SK-N-SH (cell line): Measurements from ENCODE around the gene EVA1A. TPM values are rescaled to one million over a fixed set of nuclear protein-coding genes. Genes with fewer than 3 reads are reported as not detected.
A peak's percentile ranks its signal among the peaks of the same experiment; 100 is the strongest.

Source experiments
- CTCF ChIA-PET: fragments of 300-600, 350-600 bp; formaldehyde crosslinking; extraction: SDS; loops from one replicate; lab custom pipeline; 2021; lab: Yijun Ruan, JAX
- POLR2A ChIA-PET: fragments of 350-600 bp; sonication (Branson Sonifier 250); formaldehyde crosslinking; extraction: SDS; loops from one replicate; lab custom pipeline; 2020; ENCODE audit warnings: antibody characterized with exemption, inconsistent platforms; lab: Yijun Ruan, JAX
- DNase-seq: peaks from one replicate; pipeline ENCODE4 v3.0.0; 2012
- H2AFZ ChIP-seq: fragments of 200-600 bp; sonication (generic); 2 replicates; pipeline ENCODE4 v1.8.1; 2016; ENCODE audit warnings: antibody characterized with exemption, mild to moderate bottlenecking, low read depth
- H3F3A ChIP-seq: fragments of 200-600 bp; sonication (generic); replicated peaks from 2 replicates; pipeline ENCODE3; 2016; ENCODE audit warnings: antibody characterized with exemption, mild to moderate bottlenecking; ENCODE audit not compliant: insufficient read depth
- H3K27ac ChIP-seq, 2 experiments: fragments of 200-500 bp in 1 of 2; fragments of 200-600 bp in 1 of 2; sonication (Bioruptor generic) in 1 of 2; sonication (generic), shearing (Covaris generic) in 1 of 2; 2 replicates each; pipeline versions ENCODE4 v1.5.1 to v1.6.1; 2014 to 2016; ENCODE audit warnings: low read depth in 2 of 2, inconsistent platforms in 1 of 2, low read length in 1 of 2, mild to moderate bottlenecking in 1 of 2, mixed read lengths in 1 of 2
- H3K27me3 ChIP-seq: fragments of 200-600 bp; sonication (generic), shearing (Covaris generic); 2 replicates; pipeline ENCODE4 v1.6.1; 2016; ENCODE audit warnings: mixed run types; ENCODE audit not compliant: insufficient read depth
- H3K36me3 ChIP-seq, 2 experiments: fragments of 200-500 bp in 1 of 2; fragments of 200-600 bp in 1 of 2; sonication (Bioruptor generic) in 1 of 2; sonication (generic) in 1 of 2; replicated peaks in 1 of 2; 2 replicates each; pipeline versions ENCODE3 to v1.5.1; 2014 to 2016; ENCODE audit warnings: low read length in 1 of 2, mild to moderate bottlenecking in 1 of 2; ENCODE audit not compliant: insufficient read depth in 2 of 2, control insufficient read depth in 1 of 2
- H3K4me1 ChIP-seq, 2 experiments: fragments of 200-500 bp in 1 of 2; fragments of 200-600 bp in 1 of 2; sonication (Bioruptor generic) in 1 of 2; sonication (generic), shearing (Covaris generic) in 1 of 2; 2 replicates each; pipeline versions ENCODE4 v1.5.1 to v1.6.1; 2014 to 2016; ENCODE audit warnings: low read depth in 1 of 2, low read length in 1 of 2, mixed run types in 1 of 2; ENCODE audit not compliant: insufficient read depth in 2 of 2, control insufficient read depth in 1 of 2
- H3K4me2 ChIP-seq: fragments of 200-600 bp; sonication (generic), shearing (Covaris generic); 2 replicates; pipeline ENCODE4 v1.6.1; 2017; ENCODE audit warnings: mixed run types
- H3K4me3 ChIP-seq, 2 experiments: fragments of 200-500 bp in 1 of 2; fragments of 200-600 bp in 1 of 2; sonication (Bioruptor generic) in 1 of 2; sonication (generic), shearing (Covaris generic) in 1 of 2; 2 replicates each; pipeline versions ENCODE4 v1.5.1 to v1.8.1; 2014 to 2016; ENCODE audit warnings: low read depth in 2 of 2, inconsistent platforms in 1 of 2, low read length in 1 of 2, mild to moderate bottlenecking in 1 of 2, mixed read lengths in 1 of 2, moderate library complexity in 1 of 2
- H3K79me2 ChIP-seq: fragments of 200-600 bp; sonication (generic); 2 replicates; pipeline ENCODE4 v1.8.1; 2017; ENCODE audit warnings: mild to moderate bottlenecking; ENCODE audit not compliant: insufficient read depth
- H3K9ac ChIP-seq: fragments of 200-600 bp; sonication (generic); 2 replicates; pipeline ENCODE4 v1.6.1; 2017; ENCODE audit warnings: mixed run types
- H3K9me2 ChIP-seq: fragments of 200-600 bp; sonication (generic); 2 replicates; pipeline ENCODE4 v1.6.1; 2017; ENCODE audit warnings: mixed run types
- H3K9me3 ChIP-seq: fragments of 200-600 bp; sonication (generic); 2 replicates; pipeline ENCODE4 v1.6.1; 2017; ENCODE audit warnings: mixed run types, mild to moderate bottlenecking, moderate library complexity
- H4K20me1 ChIP-seq: fragments of 200-600 bp; sonication (generic); 2 replicates; pipeline ENCODE4 v1.6.1; 2017; ENCODE audit warnings: mild to moderate bottlenecking, mixed run types; ENCODE audit not compliant: insufficient read depth
- ELF1 ChIP-seq: IDR thresholded peaks from 2 replicates; pipeline ENCODE4 v1.4.0; 2012
- FOSL2 ChIP-seq: IDR thresholded peaks from 2 replicates; pipeline ENCODE4 v1.4.0; 2012; ENCODE audit warnings: low read depth, mild to moderate bottlenecking, moderate library complexity, borderline replicate concordance
- FOXJ3 ChIP-seq: sonication (generic); formaldehyde crosslinking; IDR thresholded peaks from 2 replicates; pipeline ENCODE4 v1.5.1; 2020; ENCODE audit warnings: mild to moderate bottlenecking, missing genetic modification reagents
- GATA2 ChIP-seq: sonication (generic); formaldehyde crosslinking; IDR thresholded peaks from 2 replicates; pipeline ENCODE4 v1.5.0; 2020; ENCODE audit warnings: mild to moderate bottlenecking, missing genetic modification reagents
- MEF2A ChIP-seq: IDR thresholded peaks from 2 replicates; pipeline ENCODE4 v1.4.0; 2012; ENCODE audit warnings: low read depth, borderline replicate concordance
- MXI1 ChIP-seq: IDR thresholded peaks from 2 replicates; pipeline ENCODE4 v1.6.1; 2012; ENCODE audit warnings: mild to moderate bottlenecking, low read depth, low read length, improper control_type of control experiment
- NFIC ChIP-seq: IDR thresholded peaks from 2 replicates; pipeline ENCODE4 v1.4.0; 2012; ENCODE audit warnings: borderline replicate concordance
- RAD21 ChIP-seq: IDR thresholded peaks from 2 replicates; pipeline ENCODE4 v1.6.1; 2012; ENCODE audit warnings: mild to moderate bottlenecking, low read length
- SIN3A ChIP-seq: IDR thresholded peaks from 2 replicates; pipeline ENCODE4 v1.6.1; 2012; ENCODE audit warnings: low read depth, mild to moderate bottlenecking, low read length, moderate library complexity, borderline replicate concordance
- YY1 ChIP-seq: IDR thresholded peaks from 2 replicates; pipeline ENCODE4 v1.4.0; 2012; ENCODE audit warnings: low read depth, mild to moderate bottlenecking
- ZBTB33 ChIP-seq: IDR thresholded peaks from 2 replicates; pipeline ENCODE4 v1.4.0; 2012; ENCODE audit warnings: low read depth, borderline replicate concordance
- WGBS: methylation state at CpG from one replicate; pipeline ENCODE4 v1.1.6; 2017; ENCODE audit warnings: low lambda C conversion rate; 5-methylcytosine and 5-hydroxymethylcytosine counted together
- polyA plus RNA-seq, 3 experiments: library from polyadenylated mRNA; depleted of rRNA; stranded (reverse); fragments of >200 nt; gene quantifications; 2 replicates each; pipeline ENCODE4 v1.2.3, GENCODE V29; 2012
- TF ChIP-seq, protein P1 (sequence below): IDR thresholded peaks from 2 replicates; pipeline ENCODE4 v1.4.0; 2012; ENCODE audit warnings: low read depth
- TF ChIP-seq, protein P2 (sequence below): fragments of 150-350 bp; IDR thresholded peaks from 2 replicates; pipeline ENCODE4 v1.6.1; 2016; ENCODE audit warnings: mild to moderate bottlenecking, low read depth, low read length

EVA1A gene
- polyA plus RNA-seq, 1 of the 3 experiments (the other 2 are of a cell fraction) = 93.0 TPM

- Histone ChIP-seq H3K9me3 (no peaks in the 10 kb centered on the region), H4K20me1 (peaks cover 28% of the 10 kb centered on the region; the same call in 1 of the 2 replicates), H3K79me2 (peaks cover 50% of the 10 kb centered on the region), H2AFZ (no peak overlapping the region), H3K9ac (no peak overlapping the region), H3K9me2 (no peaks in the 10 kb centered on the region), H3K36me3 (peaks cover 45 to 71% of the 10 kb centered on the region in 2 experiments), H3K4me3 (no peak overlapping the region), H3K4me2 (no peak overlapping the region), H3K27ac (no peak overlapping the region), H3K4me1 (peaks cover 6 to 16% of the 10 kb centered on the region in 2 experiments; a peak in 2 of 4 replicates), H3F3A (peaks cover 14% of the 10 kb centered on the region), H3K27me3 (no peaks in the 10 kb centered on the region)
- TF ChIP-seq SIN3A (no peak), GATA2 (CRISPR knock-in tag) (peak; percentile 64; the same call in 1 of the 2 replicates)
- DNase-seq = no peak
- WGBS = 45% methylated on average over 4 of the region's 4 CpGs
- ChIA-PET POLR2A (no interaction called here), CTCF (interaction anchor here (0.8 to 2.6 kb wide), 12 partner anchors 10 to 427 kb away, joined by 3 to 12 read pairs (median 4); partner anchors contain the start of genes EVA1A and TACR1)
Observed at GRCh38 chr2:75491129-75491753, 69.5 kb downstream of the EVA1A start.

GRCh38 chr2:75489721-75490120, 71.0 kb downstream of the EVA1A start:
- Histone ChIP-seq H3K27me3 (no peaks in the 10 kb centered on the region), H3K4me1 (peaks cover 0 to 16% of the 10 kb centered on the region in 2 experiments; a peak in 2 of 4 replicates), H3K36me3 (peaks cover 36 to 58% of the 10 kb centered on the region in 2 experiments), H3K9me2 (no peaks in the 10 kb centered on the region), H3K9ac (no peak overlapping the region), H3K79me2 (peaks cover 35% of the 10 kb centered on the region), H3F3A (peaks cover 23% of the 10 kb centered on the region), H3K27ac (no peak overlapping the region), H4K20me1 (peaks cover 19% of the 10 kb centered on the region; the same call in 1 of the 2 replicates), H2AFZ (no peak overlapping the region), H3K4me3 (no peak overlapping the region), H3K4me2 (no peak overlapping the region), H3K9me3 (no peaks in the 10 kb centered on the region)
- CTCF ChIA-PET = interaction anchor here (2.6 kb wide), 1 partner anchor 24 kb away, joined by 12 read pairs; no protein-coding TSS in a partner anchor
- no peak for DNase-seq
- 91% methylated on average over 2 of the region's 2 CpGs for WGBS
- POLR2A ChIA-PET = no interaction called here
- TF ChIP-seq MXI1 (no peak), SIN3A (no peak), FOXJ3 (CRISPR knock-in tag) (no peak), FOSL2 (no peak), ELF1 (no peak), RAD21 (no peak), MEF2A (no peak), YY1 (no peak), NFIC (no peak)
- TF ChIP-seq, protein P1, sequence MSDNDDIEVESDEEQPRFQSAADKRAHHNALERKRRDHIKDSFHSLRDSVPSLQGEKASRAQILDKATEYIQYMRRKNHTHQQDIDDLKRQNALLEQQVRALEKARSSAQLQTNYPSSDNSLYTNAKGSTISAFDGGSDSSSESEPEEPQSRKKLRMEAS = no peak

GRCh38 chr2:75488157-75488556, 72.6 kb downstream of the EVA1A start:
- Histone ChIP-seq H4K20me1 (peaks cover 5% of the 10 kb centered on the region; the same call in 1 of the 2 replicates), H3K4me3 (no peak overlapping the region), H3K4me2 (no peak overlapping the region), H3F3A (peaks cover 23% of the 10 kb centered on the region), H3K9me3 (no peaks in the 10 kb centered on the region), H3K9ac (no peak overlapping the region), H3K27me3 (no peaks in the 10 kb centered on the region), H3K4me1 (peaks cover 0 to 12% of the 10 kb centered on the region in 2 experiments; a peak in 1 of 4 replicates), H3K79me2 (peaks cover 19% of the 10 kb centered on the region; the same call in 1 of the 2 replicates), H3K36me3 (peaks cover 30 to 48% of the 10 kb centered on the region in 2 experiments), H2AFZ (no peak overlapping the region), H3K9me2 (no peaks in the 10 kb centered on the region), H3K27ac (no peak overlapping the region)
- no peak for DNase-seq
- 79% methylated on average over 1 of the region's 1 CpG for WGBS
- ChIA-PET POLR2A (no interaction called here), CTCF (interaction anchor here (1.3 kb wide), 1 partner anchor 23 kb away, joined by 4 read pairs; no protein-coding TSS in a partner anchor)
- TF ChIP-seq, protein P2, sequence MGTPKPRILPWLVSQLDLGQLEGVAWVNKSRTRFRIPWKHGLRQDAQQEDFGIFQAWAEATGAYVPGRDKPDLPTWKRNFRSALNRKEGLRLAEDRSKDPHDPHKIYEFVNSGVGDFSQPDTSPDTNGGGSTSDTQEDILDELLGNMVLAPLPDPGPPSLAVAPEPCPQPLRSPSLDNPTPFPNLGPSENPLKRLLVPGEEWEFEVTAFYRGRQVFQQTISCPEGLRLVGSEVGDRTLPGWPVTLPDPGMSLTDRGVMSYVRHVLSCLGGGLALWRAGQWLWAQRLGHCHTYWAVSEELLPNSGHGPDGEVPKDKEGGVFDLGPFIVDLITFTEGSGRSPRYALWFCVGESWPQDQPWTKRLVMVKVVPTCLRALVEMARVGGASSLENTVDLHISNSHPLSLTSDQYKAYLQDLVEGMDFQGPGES = no peak
- TF ChIP-seq ZBTB33 = no peak
